Measurements from ENCODE around the gene RMND1.
"Not testable (repeated sequence)": the region's sequence is repeated elsewhere in the genome, so short reads cannot be mapped to it uniquely, and the experiment has no call there.

The RMND1 gene, protein sequence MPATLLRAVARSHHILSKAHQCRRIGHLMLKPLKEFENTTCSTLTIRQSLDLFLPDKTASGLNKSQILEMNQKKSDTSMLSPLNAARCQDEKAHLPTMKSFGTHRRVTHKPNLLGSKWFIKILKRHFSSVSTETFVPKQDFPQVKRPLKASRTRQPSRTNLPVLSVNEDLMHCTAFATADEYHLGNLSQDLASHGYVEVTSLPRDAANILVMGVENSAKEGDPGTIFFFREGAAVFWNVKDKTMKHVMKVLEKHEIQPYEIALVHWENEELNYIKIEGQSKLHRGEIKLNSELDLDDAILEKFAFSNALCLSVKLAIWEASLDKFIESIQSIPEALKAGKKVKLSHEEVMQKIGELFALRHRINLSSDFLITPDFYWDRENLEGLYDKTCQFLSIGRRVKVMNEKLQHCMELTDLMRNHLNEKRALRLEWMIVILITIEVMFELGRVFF

GRCh38 chr6:151451950-151452749 lies at the start of gene RMND1:
RMND1 (minus strand) TSS chr6:151452126; CDS start chr6:151445811, 6,315 bp downstream.
- DNase-seq (ENCODE audit: low spot score): peak; percentile 100

- no peak for DNase-seq (ENCODE audit: low spot score)
These were observed 47.6 kb upstream of the RMND1 start for GRCh38 chr6:151499551-151499950.

DNA sequence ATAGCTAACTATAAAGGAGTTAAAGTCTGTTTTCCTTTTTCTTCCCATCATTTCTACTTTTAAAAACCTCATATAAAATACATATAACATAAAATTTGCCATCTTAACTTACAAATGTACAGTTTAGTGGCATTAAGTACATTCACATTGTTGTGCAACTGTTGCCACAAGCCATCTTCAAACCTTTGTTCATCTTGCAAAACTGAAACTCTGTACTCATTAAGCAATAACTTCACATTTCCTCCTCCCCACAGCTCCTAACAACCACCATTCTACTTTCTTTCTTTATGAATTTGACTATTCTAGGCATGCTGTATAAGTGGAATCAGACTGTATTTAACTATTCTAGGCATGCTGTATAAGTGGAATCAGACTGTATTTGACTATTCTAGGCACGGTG lies 46.4 kb upstream of the RMND1 start:
- DNase-seq (ENCODE audit: low spot score): no peak

- DNase-seq (ENCODE audit: low spot score): no peak
These were observed 46.0 kb upstream of the RMND1 start for GRCh38 chr6:151497905-151498304.

- DNase-seq (ENCODE audit: low spot score): no peak
These were observed 43.5 kb upstream of the RMND1 start for GRCh38 chr6:151495380-151495779.

DNA sequence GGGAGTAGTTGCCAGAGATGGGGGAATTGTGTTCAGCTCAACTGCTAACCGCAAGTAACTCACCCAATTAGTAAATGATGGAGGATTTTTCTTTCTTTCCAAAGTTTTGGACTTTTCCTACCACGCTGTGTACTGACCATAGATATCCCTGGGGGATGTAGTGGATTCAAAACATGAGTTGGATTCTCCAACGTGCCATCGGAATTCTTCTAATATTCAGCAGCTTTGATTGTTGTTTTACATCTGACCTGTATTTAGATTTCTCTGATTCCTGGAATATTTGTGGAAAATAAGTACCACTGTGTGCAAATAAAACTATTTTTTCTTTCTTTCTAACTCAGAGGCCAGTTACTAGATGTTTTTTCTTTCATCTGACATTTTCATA lies 43.0 kb upstream of the RMND1 start:
- no peak for DNase-seq (ENCODE audit: low spot score)

DNA sequence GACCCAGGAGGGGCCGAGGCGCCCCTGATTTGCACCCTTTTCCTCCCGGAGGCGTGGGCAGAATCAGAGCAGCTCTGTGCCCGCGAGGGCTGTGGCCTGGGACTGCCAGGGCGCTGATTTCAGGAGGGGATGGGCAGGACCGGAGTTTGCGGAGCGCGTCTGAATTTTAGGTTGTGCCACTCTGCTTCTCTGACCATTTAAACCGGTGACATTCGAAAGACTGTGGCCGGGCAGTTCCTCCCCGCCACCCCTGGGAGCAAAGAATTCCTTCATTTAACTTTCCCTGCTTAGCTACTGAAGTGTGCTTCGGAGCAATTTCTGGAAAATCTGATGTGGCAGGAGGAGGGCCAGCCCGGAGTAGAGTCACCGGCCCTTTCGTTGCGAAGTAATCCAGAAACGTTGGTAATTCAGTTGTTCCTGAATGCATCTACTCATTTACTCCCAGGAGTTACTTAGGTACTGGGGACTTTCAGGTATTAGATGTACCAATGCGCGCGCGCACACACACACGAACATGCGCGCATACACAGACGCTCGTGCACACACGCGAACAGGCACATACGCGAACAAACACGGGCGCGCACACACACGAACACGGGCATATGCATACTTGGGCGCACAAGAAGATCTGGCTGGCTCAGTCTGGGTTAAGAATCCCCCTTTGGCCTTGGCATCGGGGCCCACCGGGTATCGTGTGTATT lies 42.5 kb upstream of the RMND1 start:
- no peak for DNase-seq (ENCODE audit: low spot score)

DNA sequence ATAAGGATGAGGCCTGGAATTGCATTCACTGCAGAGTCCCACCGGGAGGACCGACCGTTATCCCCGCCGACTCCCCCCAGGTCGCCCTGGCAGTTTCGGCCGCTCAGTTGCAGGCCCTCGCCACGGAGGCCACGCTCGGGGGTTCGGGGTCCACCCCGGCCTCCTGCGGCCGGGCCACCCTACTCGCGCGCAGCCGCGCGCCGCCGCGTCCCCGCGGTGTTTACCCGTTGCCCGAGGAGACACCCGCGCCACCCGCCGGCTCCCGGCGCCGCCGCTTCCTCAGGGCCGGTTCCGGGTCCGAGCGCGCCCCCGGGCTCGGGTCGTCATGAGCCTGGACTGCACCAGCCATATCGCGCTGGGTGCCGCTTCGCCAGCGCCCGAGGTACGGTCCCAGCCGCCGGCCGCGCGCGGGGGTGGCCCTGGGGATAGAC lies 41.9 kb upstream of the RMND1 start, which contains the start of gene CCDC170:
TSS of gene CCDC170 (plus strand) at position 214 of the 431 bp plus-strand sequence. CDS start at position 326, 112 bp downstream.
- no peak for DNase-seq (ENCODE audit: low spot score)

GRCh38 chr6:151493161-151493803 lies 41.4 kb upstream of the RMND1 start:
- DNase-seq (ENCODE audit: low spot score): no peak

DNA sequence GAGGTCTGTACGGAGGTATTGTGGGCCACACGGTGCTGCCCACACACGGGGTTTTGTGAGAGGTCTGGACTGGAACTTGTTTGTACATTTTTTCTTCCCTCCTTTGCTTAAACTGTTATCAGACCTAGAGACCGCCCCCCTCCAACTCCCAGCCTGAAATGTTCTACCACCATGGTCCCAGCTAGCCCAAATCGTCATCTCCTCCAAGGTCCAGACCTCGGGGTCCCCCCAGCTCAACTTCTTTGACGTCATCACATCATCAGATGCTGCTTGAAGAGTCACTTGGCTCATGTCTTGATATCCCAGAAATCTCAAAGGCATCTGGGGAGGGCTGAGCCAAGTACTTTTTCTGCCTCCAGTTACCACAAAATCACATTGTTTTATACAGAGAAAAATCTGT lies 39.1 kb upstream of the RMND1 start:
- no peak for DNase-seq (ENCODE audit: low spot score)

DNA sequence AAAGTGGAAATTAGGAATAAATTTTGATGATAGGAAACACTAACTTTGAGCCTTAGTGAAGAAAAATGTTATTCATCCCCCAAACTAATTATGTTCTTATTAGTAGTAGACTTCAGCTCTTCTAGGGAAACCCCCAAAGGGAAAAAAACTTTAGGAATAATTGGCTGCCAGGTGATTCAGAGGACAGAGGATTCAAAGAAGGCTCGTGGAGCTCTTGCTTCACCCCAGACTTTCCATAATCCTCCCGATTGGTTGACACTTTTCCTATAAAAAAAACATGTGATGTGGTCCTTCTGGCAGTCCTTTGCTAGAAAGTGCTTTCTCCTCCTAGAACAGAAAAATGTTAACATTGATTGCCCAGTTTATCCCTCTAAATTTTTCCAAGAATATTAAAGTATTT lies 36.3 kb upstream of the RMND1 start:
- DNase-seq (ENCODE audit: low spot score): no peak

DNA sequence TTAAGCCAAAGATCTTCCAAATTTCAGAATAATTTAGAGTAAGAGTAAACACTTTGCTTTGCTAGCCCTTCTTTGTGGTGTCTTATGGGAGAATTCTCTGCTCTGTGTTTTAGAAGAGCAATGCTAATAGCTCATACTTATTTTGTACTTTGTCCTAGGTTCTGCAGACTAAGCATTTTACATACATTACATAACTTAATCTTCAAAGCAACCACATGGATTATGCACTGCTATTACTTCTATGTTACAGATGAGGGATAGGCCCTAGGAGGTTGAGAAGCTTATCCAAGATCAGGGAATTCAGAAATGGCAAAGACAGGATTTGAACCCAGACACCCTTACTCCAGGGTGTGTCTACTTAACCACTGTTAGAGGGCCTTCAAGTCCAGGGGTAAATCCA lies 32.1 kb upstream of the RMND1 start:
- no peak for DNase-seq (ENCODE audit: low spot score)

- peak; percentile 19 for DNase-seq (ENCODE audit: low spot score)
These were observed 30.4 kb upstream of the RMND1 start for GRCh38 chr6:151482290-151482689.

DNA sequence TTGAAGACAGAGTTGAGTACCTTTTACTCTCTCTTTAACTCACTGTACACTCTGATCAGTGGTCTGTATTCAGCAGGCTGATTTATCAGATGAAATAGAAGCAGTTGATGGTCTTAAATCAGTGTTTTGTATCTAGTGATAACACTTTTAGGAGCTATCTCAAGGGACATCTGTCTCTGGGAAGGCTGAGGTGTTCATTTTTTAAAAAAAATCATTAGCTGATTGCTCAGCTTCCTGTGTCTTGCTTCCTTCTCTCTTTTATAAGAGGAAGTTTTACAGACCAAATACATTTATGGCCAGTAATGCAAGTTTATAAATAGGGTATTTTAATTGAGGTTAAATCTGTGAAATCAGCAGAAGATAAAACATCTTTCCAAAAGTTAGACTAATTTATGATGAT lies 29.9 kb upstream of the RMND1 start:
- DNase-seq (ENCODE audit: low spot score): peak; percentile 3

- DNase-seq (ENCODE audit: low spot score): no peak
These were observed 26.7 kb upstream of the RMND1 start for GRCh38 chr6:151478670-151479069.

DNA sequence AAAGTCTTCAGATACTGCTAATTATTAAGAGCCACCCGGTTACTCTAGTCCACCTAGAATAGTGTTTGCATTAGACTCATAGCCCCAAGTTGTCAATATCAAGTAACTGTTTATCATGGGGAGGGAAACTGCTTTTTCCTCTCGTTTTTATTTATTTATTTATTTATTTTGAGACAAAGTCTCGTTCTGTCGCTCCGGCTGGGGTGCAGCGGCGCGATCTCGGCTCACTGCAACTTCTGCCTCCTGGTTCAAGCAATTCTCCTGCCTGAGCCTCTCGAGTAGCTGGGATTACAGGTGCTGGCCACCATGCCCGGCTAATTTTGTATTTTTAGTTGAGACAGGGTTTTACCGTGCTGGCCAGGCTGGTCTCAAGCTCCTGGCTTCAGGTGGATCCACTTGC lies 25.8 kb upstream of the RMND1 start:
- DNase-seq (ENCODE audit: low spot score): no peak

- DNase-seq (ENCODE audit: low spot score): peak; percentile 44
These were observed 24.0 kb upstream of the RMND1 start for GRCh38 chr6:151475653-151476523.

DNA sequence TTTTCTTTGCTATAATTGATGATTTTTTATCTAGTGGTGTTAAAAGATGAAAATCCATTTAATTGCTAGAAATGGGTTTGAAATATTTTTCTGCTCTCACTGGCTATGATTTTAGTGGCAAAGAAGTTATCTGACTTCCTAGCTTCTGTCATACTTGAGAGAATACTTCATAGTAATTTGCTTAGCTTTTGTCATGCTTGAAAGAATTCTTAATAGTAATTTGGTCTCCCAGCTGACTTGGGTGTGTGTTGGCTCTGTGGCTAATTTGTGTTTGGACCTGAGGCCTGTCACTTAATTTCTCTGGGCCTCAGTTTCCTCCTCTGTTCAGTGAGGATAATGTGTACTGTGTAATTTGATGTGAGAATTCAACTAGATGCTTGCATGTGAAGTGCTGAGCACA lies 12.8 kb upstream of the RMND1 start:
- no peak for DNase-seq (ENCODE audit: low spot score)

DNA sequence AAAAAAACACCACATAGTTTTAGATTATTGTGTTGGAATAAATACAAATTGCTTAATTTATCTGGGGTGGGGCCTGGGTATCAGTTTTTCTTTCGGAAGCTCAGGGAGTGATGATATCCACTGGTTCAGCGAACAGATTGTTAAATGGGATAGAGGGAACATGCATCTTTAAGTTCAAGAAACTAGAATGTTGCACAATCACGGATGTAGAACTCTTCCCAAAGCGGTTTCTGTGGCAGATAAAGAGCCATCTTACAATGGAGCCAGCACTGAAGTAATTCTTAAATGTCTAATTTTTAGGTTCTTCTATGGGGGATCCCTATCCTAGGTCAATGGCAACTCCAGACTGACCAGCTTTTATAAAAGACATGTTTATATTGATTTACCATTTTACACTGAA lies 9.7 kb upstream of the RMND1 start:
- no peak for DNase-seq (ENCODE audit: low spot score)

DNA sequence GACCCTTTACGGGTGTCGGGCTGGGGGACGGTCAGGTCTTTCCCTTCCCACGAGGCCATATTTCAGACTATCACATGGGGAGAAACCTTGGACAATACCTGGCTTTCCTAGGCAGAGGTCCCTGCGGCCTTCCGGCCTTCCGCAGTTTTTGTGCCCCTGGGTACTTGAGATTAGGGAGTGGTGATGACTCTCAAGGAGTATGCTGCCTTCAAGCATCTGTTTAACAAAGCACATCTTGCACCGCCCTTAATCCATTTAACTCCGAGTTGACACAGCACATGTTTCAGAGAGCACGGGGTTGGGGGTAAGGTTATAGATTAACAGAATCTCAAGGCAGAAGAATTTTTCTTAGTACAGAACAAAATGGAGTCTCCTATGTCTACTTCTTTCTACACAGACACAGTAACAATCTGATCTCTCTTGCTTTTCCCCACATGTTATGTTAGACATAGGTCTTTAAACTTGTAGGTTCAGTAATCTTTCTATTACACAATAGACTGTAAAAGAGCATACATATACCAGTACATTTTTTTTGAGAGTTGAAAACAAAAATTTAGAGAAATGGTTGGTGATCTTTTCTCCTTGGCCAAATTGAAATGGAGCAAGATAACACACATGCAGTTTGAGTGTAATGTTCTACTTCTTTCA lies 3.9 kb upstream of the RMND1 start:
- DNase-seq (ENCODE audit: low spot score): not testable (repeated sequence)
